ENCODE data around the gene AP1G2. TPM values are rescaled to one million over a fixed set of nuclear protein-coding genes. Genes with fewer than 3 reads are reported as not detected.

Gene AP1G2
- total RNA-seq, 1 donor from 2014 or later, result 40.5 TPM

DNA sequence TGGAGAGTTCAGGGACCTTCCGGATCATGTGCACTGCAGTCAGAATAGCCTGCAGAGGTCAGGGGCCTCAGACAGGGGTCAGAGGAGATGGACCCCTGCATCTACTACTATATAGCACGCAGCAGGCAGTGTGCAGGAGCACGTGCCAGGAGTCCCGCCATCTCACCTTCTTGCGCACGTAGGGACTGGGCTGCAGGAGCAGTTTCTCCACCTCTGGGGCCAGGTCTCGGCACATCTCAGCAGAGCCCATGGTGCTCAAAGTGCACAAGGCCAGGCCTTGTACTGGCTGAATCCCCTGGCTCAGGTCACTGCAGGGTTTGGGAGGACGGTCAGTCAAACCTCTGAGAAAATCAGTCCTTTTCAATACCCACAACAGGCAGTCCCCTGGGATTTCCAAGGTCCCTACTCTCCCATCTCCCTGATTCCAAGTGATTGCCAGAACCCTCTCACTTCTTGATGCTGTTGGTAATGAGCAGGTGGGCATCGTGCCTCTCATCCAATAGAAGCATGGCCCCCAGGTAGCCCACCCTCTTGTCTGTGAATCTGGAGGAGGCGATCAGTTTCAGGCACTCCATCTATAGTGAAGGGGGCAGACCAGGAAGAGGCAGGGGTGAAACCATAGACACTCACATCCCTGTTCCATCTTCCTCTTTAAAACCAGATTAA is 1.3 kb downstream of the AP1G2 start:
- no peak for TF ChIP-seq CTCF (IDR thresholded peaks at IDR 0.05; ENCODE audit: insufficient read depth, low read length, severe bottlenecking)
- no peaks in the 10 kb centered on the region for H3K27me3 ChIP-seq (ENCODE audit: control insufficient read depth, insufficient read depth, low read length)
- DNase-seq (ENCODE audit: low read depth), result no peak
- H3K4me3 ChIP-seq (ENCODE audit: low read depth, low read length), result no peak overlapping the region
- H3K36me3 ChIP-seq (ENCODE audit: control insufficient read depth, insufficient read depth, low read length), result peaks cover 29% of the 10 kb centered on the region
- FAIRE-seq, result no peak

DNA sequence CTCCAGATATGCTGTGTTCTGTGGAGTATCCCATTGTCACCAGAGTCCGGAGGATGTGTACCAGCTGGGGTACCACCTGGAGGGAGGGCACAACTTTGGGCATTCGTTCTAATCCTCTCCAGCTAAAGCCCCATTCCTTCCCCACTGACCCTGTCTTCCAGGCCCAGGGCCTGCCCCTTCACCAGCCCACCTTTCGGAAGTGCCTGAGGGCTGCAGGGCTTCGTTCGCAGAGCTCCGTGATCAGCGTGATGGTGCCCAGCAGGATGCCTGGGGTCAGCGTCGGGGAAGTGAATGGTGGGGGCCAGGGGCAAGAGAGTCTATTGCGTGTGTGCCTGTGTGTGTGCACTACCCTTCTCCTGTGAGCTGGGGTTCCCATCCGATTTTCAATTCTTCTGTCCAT is 2.0 kb downstream of the AP1G2 start:
- Histone ChIP-seq H3K4me3 (ENCODE audit: low read depth, low read length) (no peak overlapping the region), H3K36me3 (ENCODE audit: control insufficient read depth, insufficient read depth, low read length) (peaks cover 33% of the 10 kb centered on the region), H3K27me3 (ENCODE audit: control insufficient read depth, insufficient read depth, low read length) (no peaks in the 10 kb centered on the region)
- TF ChIP-seq CTCF (IDR thresholded peaks at IDR 0.05; ENCODE audit: insufficient read depth, low read length, severe bottlenecking), result no peak
- no peak for DNase-seq (ENCODE audit: low read depth)
- peak; percentile 7 for FAIRE-seq

GRCh38 chr14:23564876-23565275 is 2.7 kb downstream of the AP1G2 start:
- TF ChIP-seq CTCF (IDR thresholded peaks at IDR 0.05; ENCODE audit: insufficient read depth, low read length, severe bottlenecking), result no peak
- Histone ChIP-seq H3K36me3 (ENCODE audit: control insufficient read depth, insufficient read depth, low read length) (peaks cover 36% of the 10 kb centered on the region), H3K4me3 (ENCODE audit: low read depth, low read length) (no peak overlapping the region), H3K27me3 (ENCODE audit: control insufficient read depth, insufficient read depth, low read length) (no peaks in the 10 kb centered on the region)
- FAIRE-seq (no peak), DNase-seq (ENCODE audit: low read depth) (no peak)

- FAIRE-seq (no peak), DNase-seq (ENCODE audit: low read depth) (no peak)
- peaks cover 40% of the 10 kb centered on the region for H3K36me3 ChIP-seq (ENCODE audit: control insufficient read depth, insufficient read depth, low read length)
These were observed 3.3 kb downstream of the AP1G2 start for GRCh38 chr14:23564181-23564812.

DNA sequence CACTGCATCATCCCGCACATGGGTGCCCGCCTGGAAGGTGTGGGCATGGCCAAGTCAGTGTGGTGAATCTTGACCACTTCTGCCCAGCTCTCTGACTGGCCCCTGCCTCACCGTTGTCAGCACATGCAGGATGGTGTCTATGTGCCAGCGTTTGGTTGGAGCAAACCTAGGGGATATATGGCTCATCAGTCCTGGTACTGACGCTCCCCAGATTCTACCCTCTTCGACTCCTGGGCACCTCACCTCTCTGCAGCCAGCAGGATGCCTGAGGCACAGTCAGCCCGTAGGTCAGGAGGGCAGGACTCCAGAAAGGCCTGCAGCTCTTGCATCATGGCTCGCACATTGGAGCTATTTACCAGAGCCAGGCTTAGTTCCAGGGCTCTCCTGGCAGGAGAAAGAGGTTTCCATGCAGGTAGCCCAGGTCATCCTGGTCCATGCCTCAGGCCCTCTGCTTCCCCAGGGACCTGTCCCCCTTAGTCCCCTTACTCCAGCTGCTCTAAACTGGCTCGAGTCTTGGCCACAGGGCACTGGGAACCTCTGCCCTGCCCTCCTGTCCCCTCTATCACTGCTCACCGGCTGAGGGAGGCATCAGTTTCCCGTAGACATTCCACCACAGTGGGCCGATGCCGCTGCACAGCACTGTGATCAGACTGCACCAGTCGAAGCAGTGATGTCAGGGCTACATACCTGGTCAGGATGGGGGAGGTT is 4.0 kb downstream of the AP1G2 start:
- FAIRE-seq (no peak), DNase-seq (ENCODE audit: low read depth) (no peak)
- no peak for TF ChIP-seq CTCF (IDR thresholded peaks at IDR 0.05; ENCODE audit: insufficient read depth, low read length, severe bottlenecking)
- H3K27me3 ChIP-seq (ENCODE audit: control insufficient read depth, insufficient read depth, low read length), result no peaks in the 10 kb centered on the region
- no peak overlapping the region for H3K4me3 ChIP-seq (ENCODE audit: low read depth, low read length)
- peaks cover 44% of the 10 kb centered on the region for H3K36me3 ChIP-seq (ENCODE audit: control insufficient read depth, insufficient read depth, low read length)

More at GRCh38 chr14:23564181-23564812, 3.3 kb downstream of the AP1G2 start:
- TF ChIP-seq CTCF (IDR thresholded peaks at IDR 0.05; ENCODE audit: insufficient read depth, low read length, severe bottlenecking), result no peak
- no peak overlapping the region for H3K4me3 ChIP-seq (ENCODE audit: low read depth, low read length)
- no peaks in the 10 kb centered on the region for H3K27me3 ChIP-seq (ENCODE audit: control insufficient read depth, insufficient read depth, low read length)
